Natural killer cell (primary cell): Measurements from ENCODE around the gene PUSL1. TPM values are rescaled to one million over a fixed set of nuclear protein-coding genes. Genes with fewer than 3 reads are reported as not detected.

Experiments used
- ATAC-seq, 3 donors: fragments of 150-1000 bp in 2 of 3; fragments of 200-7000 bp in 1 of 3; cut with Tn5 transposase; 1 replicate in 1 of 3; 2 replicates in 2 of 3; pipeline ENCODE4 v1.10.0; 2021; ENCODE audit warnings: mild to moderate bottlenecking in 2 of 3, moderate library complexity in 2 of 3
- DNase-seq, 2 donors: peaks; one replicate each; pipeline versions ENCODE4 v3.0.0 to v3.0.0-alpha.2; 2013 to 2021; ENCODE audit warnings: mixed read lengths in 1 of 2
- H3K27ac ChIP-seq: one replicate; pipeline ENCODE4 v1.5.1; 2013; ENCODE audit warnings: mild to moderate bottlenecking, low read length
- H3K27me3 ChIP-seq: one replicate; pipeline ENCODE4 v1.6.1; 2013; ENCODE audit warnings: low read length; ENCODE audit not compliant: control insufficient read depth, insufficient read depth
- H3K36me3 ChIP-seq: one replicate; pipeline ENCODE4 v1.6.1; 2013; ENCODE audit warnings: low read length; ENCODE audit not compliant: control insufficient read depth, insufficient read depth
- H3K4me1 ChIP-seq: one replicate; pipeline ENCODE4 v1.6.1; 2013; ENCODE audit warnings: low read length; ENCODE audit not compliant: control insufficient read depth, insufficient read depth
- H3K4me3 ChIP-seq: one replicate; pipeline ENCODE4 v1.5.1; 2013; ENCODE audit warnings: low read length
- H3K9me3 ChIP-seq: one replicate; pipeline ENCODE4 v1.6.1; 2013; ENCODE audit warnings: low read length; ENCODE audit not compliant: control insufficient read depth, insufficient read depth
- H3K27ac Mint-ChIP-seq, 2 donors: one replicate each; pipeline ENCODE4 v1.8.0; 2022; ENCODE audit warnings: mild to moderate bottlenecking in 2 of 2, mixed read lengths in 2 of 2, moderate library complexity in 1 of 2
- H3K27me3 Mint-ChIP-seq, 2 donors: one replicate each; pipeline ENCODE4 v1.8.0; 2022; ENCODE audit warnings: low read depth in 2 of 2, mixed read lengths in 2 of 2
- H3K36me3 Mint-ChIP-seq: one replicate; pipeline ENCODE4 v1.8.0; 2022; ENCODE audit warnings: mixed read lengths
- H3K4me1 Mint-ChIP-seq, 2 donors: one replicate each; pipeline ENCODE4 v1.8.0; 2022; ENCODE audit warnings: mixed read lengths in 2 of 2
- H3K4me3 Mint-ChIP-seq: one replicate; pipeline ENCODE4 v1.8.0; 2022; ENCODE audit warnings: mild to moderate bottlenecking, moderate library complexity, mixed read lengths
- H3K9me3 Mint-ChIP-seq, 2 donors: one replicate each; pipeline ENCODE4 v1.8.0; 2022; ENCODE audit warnings: mixed read lengths in 2 of 2
- WGBS: methylation state at CpG from one replicate; pipeline ENCODE4 v1.1.7; 2013; ENCODE audit warnings: missing lambda C conversion rate; ENCODE audit not compliant: insufficient coverage; 5-methylcytosine and 5-hydroxymethylcytosine counted together
- intact Hi-C: fragments of 100-400 bp; cut with micrococcal nuclease; formaldehyde crosslinking; loops from one replicate; pipeline ENCODE4 v1.14.2; 2022
- total RNA-seq, 4 donors: library from RNA; stranded (reverse); fragments of 120-200 nt in 1 of 4; gene quantifications; one replicate each; pipeline versions ENCODE4 v1.2.3 to v1.2.4, GENCODE V29; 2013 to 2022
- TF ChIP-seq, protein P1 (sequence below): fragments of 200-600 bp; IDR thresholded peaks from one replicate; pipeline ENCODE4 v1.8.0; 2022; ENCODE audit warnings: antibody characterized with exemption

PUSL1 gene
- total RNA-seq, 3 donors from 2014 or later (not counting 1 experiment from before 2014, with no cell fraction given): 11.1 to 13.0 (median 12.9) TPM

- TF ChIP-seq, protein P1, sequence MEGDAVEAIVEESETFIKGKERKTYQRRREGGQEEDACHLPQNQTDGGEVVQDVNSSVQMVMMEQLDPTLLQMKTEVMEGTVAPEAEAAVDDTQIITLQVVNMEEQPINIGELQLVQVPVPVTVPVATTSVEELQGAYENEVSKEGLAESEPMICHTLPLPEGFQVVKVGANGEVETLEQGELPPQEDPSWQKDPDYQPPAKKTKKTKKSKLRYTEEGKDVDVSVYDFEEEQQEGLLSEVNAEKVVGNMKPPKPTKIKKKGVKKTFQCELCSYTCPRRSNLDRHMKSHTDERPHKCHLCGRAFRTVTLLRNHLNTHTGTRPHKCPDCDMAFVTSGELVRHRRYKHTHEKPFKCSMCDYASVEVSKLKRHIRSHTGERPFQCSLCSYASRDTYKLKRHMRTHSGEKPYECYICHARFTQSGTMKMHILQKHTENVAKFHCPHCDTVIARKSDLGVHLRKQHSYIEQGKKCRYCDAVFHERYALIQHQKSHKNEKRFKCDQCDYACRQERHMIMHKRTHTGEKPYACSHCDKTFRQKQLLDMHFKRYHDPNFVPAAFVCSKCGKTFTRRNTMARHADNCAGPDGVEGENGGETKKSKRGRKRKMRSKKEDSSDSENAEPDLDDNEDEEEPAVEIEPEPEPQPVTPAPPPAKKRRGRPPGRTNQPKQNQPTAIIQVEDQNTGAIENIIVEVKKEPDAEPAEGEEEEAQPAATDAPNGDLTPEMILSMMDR: no peak
- no peak overlapping the region for H3K4me3 ChIP-seq
- H3K36me3 Mint-ChIP-seq: no peaks in the 10 kb centered on the region
- 97% methylated on average over 10 of the region's 10 CpGs for WGBS
- H3K4me3 Mint-ChIP-seq: no peak overlapping the region
- H3K36me3 ChIP-seq: no peaks in the 10 kb centered on the region
- H3K27me3 ChIP-seq: no peaks in the 10 kb centered on the region
- peaks cover 0 to 26% of the 10 kb centered on the region in 2 donors for H3K4me1 Mint-ChIP-seq
- H3K27ac Mint-ChIP-seq: peak overlapping the region in 1 of 2 donors; percentile 38
- no peak overlapping the region for H3K27ac ChIP-seq
- H3K27me3 Mint-ChIP-seq: no peaks in the 10 kb centered on the region
- no peaks in the 10 kb centered on the region for H3K9me3 ChIP-seq
- DNase-seq (no peak), ATAC-seq (no peak)
- peaks cover 14% of the 10 kb centered on the region for H3K4me1 ChIP-seq
- no peaks in the 10 kb centered on the region for H3K9me3 Mint-ChIP-seq
- intact Hi-C loops: no loop called here
Measured at GRCh38 chr1:1346501-1346890, 38.1 kb downstream of the PUSL1 start.

DNA sequence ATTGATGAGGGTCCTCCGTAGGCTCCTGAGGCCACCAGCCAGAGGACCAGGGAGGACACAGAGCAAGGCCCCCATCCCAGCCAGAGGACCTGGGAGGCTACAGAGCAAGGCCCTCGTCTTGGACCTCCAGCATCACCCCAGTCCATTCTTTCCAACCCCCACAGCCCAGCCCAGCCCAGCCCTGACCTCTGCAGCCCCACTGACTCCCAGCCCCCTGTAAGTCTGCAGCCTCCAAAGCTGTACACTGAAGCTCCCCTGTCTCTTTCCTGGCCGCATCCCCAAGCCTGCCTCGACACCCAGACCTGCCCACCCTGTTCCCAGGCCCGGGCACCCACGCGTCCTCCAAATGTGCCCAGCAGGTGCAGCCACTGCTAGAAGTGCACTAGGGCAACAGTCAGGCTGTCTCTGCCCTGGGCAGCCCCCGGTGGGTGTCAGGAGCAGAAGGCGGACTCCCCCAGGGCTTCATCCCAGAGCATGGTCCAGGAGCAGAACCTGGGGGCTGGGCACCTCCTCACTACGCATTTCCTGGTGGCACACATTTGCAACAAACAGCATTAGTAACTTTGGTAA is 38.7 kb downstream of the PUSL1 start:
- TF ChIP-seq, protein P1: no peak
- intact Hi-C loops: no loop called here
- DNase-seq (no peak), ATAC-seq (no peak)
- H3K9me3 ChIP-seq: no peaks in the 10 kb centered on the region
- H3K4me3 Mint-ChIP-seq: peak overlapping the region; percentile 76
- H3K4me3 ChIP-seq: no peak overlapping the region
- H3K36me3 ChIP-seq: no peaks in the 10 kb centered on the region
- H3K4me1 ChIP-seq: peaks cover 18% of the 10 kb centered on the region
- H3K27ac Mint-ChIP-seq: peak overlapping the region in 1 of 2 donors; percentile 38
- no peaks in the 10 kb centered on the region for H3K9me3 Mint-ChIP-seq
- no peaks in the 10 kb centered on the region for H3K27me3 Mint-ChIP-seq
- peaks cover 3% of the 10 kb centered on the region for H3K27me3 ChIP-seq
- peaks cover 0 to 28% of the 10 kb centered on the region in 2 donors for H3K4me1 Mint-ChIP-seq
- H3K27ac ChIP-seq: no peak overlapping the region
- no peaks in the 10 kb centered on the region for H3K36me3 Mint-ChIP-seq
- 94% methylated on average over 10 of the region's 10 CpGs for WGBS

DNA sequence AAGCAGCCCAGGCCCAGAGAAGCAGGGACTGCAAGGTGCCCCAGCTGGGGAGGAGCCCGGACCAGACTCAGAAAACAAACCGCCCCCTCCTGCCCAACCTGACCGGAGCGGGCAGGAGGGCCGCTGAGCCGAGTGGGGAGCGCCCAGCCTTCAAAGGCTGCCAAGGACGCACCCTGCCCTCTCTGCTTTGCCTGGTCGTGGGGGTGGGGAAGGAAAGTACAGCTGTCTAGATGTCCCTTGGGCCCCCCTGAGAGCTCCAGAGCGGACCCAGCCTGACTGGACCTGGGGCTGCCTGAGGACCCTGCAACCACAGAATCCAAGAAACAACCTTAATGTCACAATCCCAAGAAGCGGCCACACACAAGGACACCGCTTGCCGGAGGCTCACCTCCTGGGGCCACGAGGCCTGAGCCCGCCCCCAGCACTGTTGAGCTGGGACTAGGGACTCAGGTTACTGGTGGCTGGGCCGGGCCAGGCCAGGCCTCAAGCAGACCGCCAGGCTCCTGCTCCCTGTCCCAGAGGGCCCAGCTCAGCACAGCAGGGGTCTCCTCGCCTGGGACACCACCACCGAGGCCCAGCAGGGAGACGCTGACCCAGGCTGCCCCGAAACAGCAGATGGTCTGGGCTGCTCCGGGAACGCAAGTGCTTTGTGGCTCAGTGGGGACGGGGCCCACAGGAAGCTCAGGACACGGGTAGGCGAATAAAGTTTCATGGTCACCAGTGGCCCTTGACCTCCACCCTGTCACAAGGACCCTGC is 39.4 kb downstream of the PUSL1 start:
- peak overlapping the region in 1 of 2 donors; percentile 53 for H3K27ac Mint-ChIP-seq
- Histone ChIP-seq H3K27me3 (peaks cover 7% of the 10 kb centered on the region), H3K27ac (no peak overlapping the region), H3K36me3 (no peaks in the 10 kb centered on the region), H3K4me1 (peaks cover 23% of the 10 kb centered on the region), H3K4me3 (peak overlapping the region; percentile 17), H3K9me3 (no peaks in the 10 kb centered on the region)
- intact Hi-C loops: no loop called here
- H3K27me3 Mint-ChIP-seq: peaks cover 0 to 3% of the 10 kb centered on the region in 2 donors
- TF ChIP-seq, protein P1: no peak
- no peaks in the 10 kb centered on the region for H3K9me3 Mint-ChIP-seq
- WGBS: 76% methylated on average over 26 of the region's 26 CpGs
- peak overlapping the region; percentile 76 for H3K4me3 Mint-ChIP-seq
- no peak for ATAC-seq
- H3K4me1 Mint-ChIP-seq: peaks cover 0 to 35% of the 10 kb centered on the region in 2 donors
- no peak for DNase-seq
- H3K36me3 Mint-ChIP-seq: no peaks in the 10 kb centered on the region
